GM19025 (cell line): ENCODE data around the gene CSMD2.

ENCODE experiments used
- ATAC-seq: cut with Tn5 transposase; IDR thresholded peaks from one replicate; pipeline ENCODE4 v1.9.1; 2021; ENCODE audit warnings: mild to moderate bottlenecking, low read depth, moderate library complexity; ENCODE audit not compliant: unreplicated experiment

CSMD2 gene

GRCh38 chr1:33790577-33790976 lies 374.5 kb downstream of the CSMD2 start:
- no peak for ATAC-seq

- ATAC-seq, result no peak
These were observed 380.2 kb downstream of the CSMD2 start for GRCh38 chr1:33784876-33785275.

- ATAC-seq, result no peak
These were observed 382.3 kb downstream of the CSMD2 start for GRCh38 chr1:33782776-33783175.

GRCh38 chr1:33781652-33782051 lies 383.4 kb downstream of the CSMD2 start:
- ATAC-seq, result no peak

- no peak for ATAC-seq
These were observed 387.7 kb downstream of the CSMD2 start for GRCh38 chr1:33777337-33777736.

- ATAC-seq, result no peak
These were observed 396.2 kb downstream of the CSMD2 start for GRCh38 chr1:33768821-33769220.

GRCh38 chr1:33768106-33768505 lies 396.9 kb downstream of the CSMD2 start:
- no peak for ATAC-seq

GRCh38 chr1:33764149-33764548 lies 400.9 kb downstream of the CSMD2 start:
- no peak for ATAC-seq

- no peak for ATAC-seq
These were observed 401.6 kb downstream of the CSMD2 start for GRCh38 chr1:33763406-33763805.

- no peak for ATAC-seq
These were observed 402.1 kb downstream of the CSMD2 start for GRCh38 chr1:33762962-33763361.

GRCh38 chr1:33762109-33762830 lies 402.8 kb downstream of the CSMD2 start:
- no peak for ATAC-seq

- ATAC-seq, result no peak
These were observed 406.3 kb downstream of the CSMD2 start for GRCh38 chr1:33758698-33759097.

GRCh38 chr1:33753087-33753856 lies 411.8 kb downstream of the CSMD2 start:
- no peak for ATAC-seq

- ATAC-seq, result no peak
These were observed 419.1 kb downstream of the CSMD2 start for GRCh38 chr1:33745942-33746341.

- ATAC-seq, result no peak
These were observed 421.6 kb downstream of the CSMD2 start for GRCh38 chr1:33743221-33743998.

- no peak for ATAC-seq
These were observed 422.4 kb downstream of the CSMD2 start for GRCh38 chr1:33742663-33743062.

GRCh38 chr1:33741749-33742148 lies 423.3 kb downstream of the CSMD2 start:
- no peak for ATAC-seq

- ATAC-seq, result no peak
These were observed 424.8 kb downstream of the CSMD2 start for GRCh38 chr1:33740040-33740744.

GRCh38 chr1:33738976-33739375 lies 426.1 kb downstream of the CSMD2 start:
- ATAC-seq, result no peak

GRCh38 chr1:33738536-33738935 lies 426.5 kb downstream of the CSMD2 start:
- no peak for ATAC-seq

GRCh38 chr1:33736496-33736895 lies 428.5 kb downstream of the CSMD2 start:
- ATAC-seq, result no peak
